GM19452 (cell line): Measurements from ENCODE around the gene CCDC150.
"Not testable (repeated sequence)": the region's sequence is repeated elsewhere in the genome, so short reads cannot be mapped to it uniquely, and the experiment has no call there.

Experiments used
- ATAC-seq: cut with Tn5 transposase; IDR thresholded peaks from one replicate; pipeline ENCODE4 v1.9.1; 2021; ENCODE audit not compliant: unreplicated experiment

Gene CCDC150

GRCh38 chr2:196630531-196630930, 9.0 kb upstream of the CCDC150 start:
- no peak for ATAC-seq

GRCh38 chr2:196635156-196635555, 4.4 kb upstream of the CCDC150 start:
- ATAC-seq, result no peak

- no peak for ATAC-seq
These were observed 750 bp upstream of the CCDC150 start for GRCh38 chr2:196638765-196639164.

- ATAC-seq, result no peak
These were observed 575 bp downstream of the CCDC150 start for GRCh38 chr2:196640031-196640548.

GRCh38 chr2:196649202-196649601, 9.7 kb downstream of the CCDC150 start:
- no peak for ATAC-seq

GRCh38 chr2:196651387-196652094, 12.0 kb downstream of the CCDC150 start:
- ATAC-seq, result no peak

- no peak for ATAC-seq
These were observed 13.4 kb downstream of the CCDC150 start for GRCh38 chr2:196652869-196653268.

GRCh38 chr2:196653843-196654242, 14.3 kb downstream of the CCDC150 start:
- no peak for ATAC-seq

- no peak for ATAC-seq
These were observed 16.2 kb downstream of the CCDC150 start for GRCh38 chr2:196655761-196656160.

- no peak for ATAC-seq
These were observed 17.8 kb downstream of the CCDC150 start for GRCh38 chr2:196657333-196657732.

GRCh38 chr2:196659844-196660243, 20.3 kb downstream of the CCDC150 start:
- no peak for ATAC-seq

GRCh38 chr2:196660244-196660643, 20.7 kb downstream of the CCDC150 start:
- no peak for ATAC-seq

GRCh38 chr2:196670342-196670741, 30.8 kb downstream of the CCDC150 start:
- ATAC-seq, result no peak

GRCh38 chr2:196675963-196676362, 36.4 kb downstream of the CCDC150 start:
- ATAC-seq, result no peak

GRCh38 chr2:196677404-196677803, 37.9 kb downstream of the CCDC150 start:
- ATAC-seq, result no peak

- ATAC-seq, result no peak
These were observed 39.9 kb downstream of the CCDC150 start for GRCh38 chr2:196679368-196679767.

- ATAC-seq, result no peak
These were observed 42.0 kb downstream of the CCDC150 start for GRCh38 chr2:196681510-196681909.

- ATAC-seq, result no peak
These were observed 46.3 kb downstream of the CCDC150 start for GRCh38 chr2:196685792-196686191.

GRCh38 chr2:196686737-196687136, 47.2 kb downstream of the CCDC150 start:
- ATAC-seq, result not testable (repeated sequence)

GRCh38 chr2:196696423-196697079, 57.0 kb downstream of the CCDC150 start:
- ATAC-seq, result no peak

GRCh38 chr2:196697825-196698224, 58.3 kb downstream of the CCDC150 start:
- ATAC-seq, result no peak

GRCh38 chr2:196702641-196703040, 63.1 kb downstream of the CCDC150 start:
- ATAC-seq, result no peak
